ENCODE results near the gene CFAP100. TPM values are rescaled to one million over a fixed set of nuclear protein-coding genes. Genes with fewer than 3 reads are reported as not detected.

CFAP100 gene
- total RNA-seq, 1 experiment from 2014 or later = not detected

GRCh38 chr3:126422121-126422520 is 27.4 kb downstream of the CFAP100 start:
- H3K27me3 ChIP-seq = no peaks in the 10 kb centered on the region
- H3K4me3 ChIP-seq = no peak overlapping the region
- no peaks in the 10 kb centered on the region for H3K36me3 ChIP-seq
- no peak for DNase-seq
- H3K9me3 ChIP-seq = peaks cover 10% of the 10 kb centered on the region; the same call in 1 of the 2 replicates

- no peaks in the 10 kb centered on the region for H3K36me3 ChIP-seq
- DNase-seq = no peak
- H3K9me3 ChIP-seq = peaks cover 12% of the 10 kb centered on the region; the same call in 1 of the 2 replicates
- H3K27me3 ChIP-seq = no peaks in the 10 kb centered on the region
- H3K4me3 ChIP-seq = no peak overlapping the region
Observed at GRCh38 chr3:126422571-126423091, 27.9 kb downstream of the CFAP100 start.

GRCh38 chr3:126423191-126424038 is 28.7 kb downstream of the CFAP100 start:
- Histone ChIP-seq H3K9me3 (peaks cover 17% of the 10 kb centered on the region), H3K27me3 (no peaks in the 10 kb centered on the region), H3K36me3 (no peaks in the 10 kb centered on the region), H3K4me3 (no peak overlapping the region)
- no peak for DNase-seq

GRCh38 chr3:126424039-126424717 is 29.5 kb downstream of the CFAP100 start:
- Histone ChIP-seq H3K9me3 (peaks cover 17% of the 10 kb centered on the region), H3K4me3 (no peak overlapping the region), H3K36me3 (no peaks in the 10 kb centered on the region), H3K27me3 (no peaks in the 10 kb centered on the region)
- DNase-seq = no peak

DNA sequence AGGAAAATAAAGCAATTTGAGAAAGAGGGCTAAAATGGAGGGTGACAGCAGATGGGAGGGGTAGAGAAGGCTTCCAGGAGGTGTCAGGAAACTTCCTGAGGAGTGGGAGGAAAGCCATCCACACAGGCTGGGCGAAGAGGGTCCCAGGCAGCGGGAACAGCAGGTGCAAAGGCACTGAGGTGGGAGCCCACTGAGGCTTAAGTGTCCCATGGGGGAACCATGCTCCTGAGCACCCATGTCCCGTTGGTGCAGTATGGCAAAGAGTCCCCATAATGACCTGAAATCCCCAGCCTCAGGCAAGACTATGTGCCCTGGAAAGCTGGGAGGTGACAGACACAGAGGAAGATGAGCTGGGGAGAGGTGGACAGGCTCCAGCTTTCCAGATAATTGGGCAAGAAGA is 30.0 kb downstream of the CFAP100 start:
- DNase-seq = no peak
- peaks cover 17% of the 10 kb centered on the region for H3K9me3 ChIP-seq
- no peaks in the 10 kb centered on the region for H3K27me3 ChIP-seq
- no peaks in the 10 kb centered on the region for H3K36me3 ChIP-seq
- H3K4me3 ChIP-seq = no peak overlapping the region

DNA sequence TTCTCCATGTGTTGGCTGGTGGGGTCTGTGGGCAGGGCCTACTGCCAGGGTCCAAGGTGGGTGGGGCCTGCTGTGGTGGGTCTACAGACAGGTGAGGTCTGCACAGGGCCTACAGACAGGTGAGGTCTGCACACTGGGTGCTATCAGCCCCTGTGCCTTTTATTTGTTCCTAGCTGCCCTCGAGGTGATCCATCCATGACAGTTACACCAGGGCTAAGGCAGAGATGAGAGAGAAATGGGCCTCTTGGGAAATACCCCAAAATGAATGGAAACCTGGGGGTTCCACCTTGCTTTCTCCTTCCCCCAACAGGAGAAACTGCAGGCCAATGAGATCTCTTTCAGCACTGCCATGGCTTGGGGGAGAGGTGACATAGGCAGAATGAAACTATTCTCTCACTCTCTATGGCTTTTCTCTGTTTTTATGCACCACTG is 36.4 kb downstream of the CFAP100 start:
- no peak for DNase-seq
- Histone ChIP-seq H3K36me3 (peaks cover 3% of the 10 kb centered on the region; the same call in 1 of the 2 replicates), H3K4me3 (no peak overlapping the region), H3K27me3 (no peaks in the 10 kb centered on the region; the same call in 1 of the 2 replicates), H3K9me3 (peaks cover 11% of the 10 kb centered on the region)

DNA sequence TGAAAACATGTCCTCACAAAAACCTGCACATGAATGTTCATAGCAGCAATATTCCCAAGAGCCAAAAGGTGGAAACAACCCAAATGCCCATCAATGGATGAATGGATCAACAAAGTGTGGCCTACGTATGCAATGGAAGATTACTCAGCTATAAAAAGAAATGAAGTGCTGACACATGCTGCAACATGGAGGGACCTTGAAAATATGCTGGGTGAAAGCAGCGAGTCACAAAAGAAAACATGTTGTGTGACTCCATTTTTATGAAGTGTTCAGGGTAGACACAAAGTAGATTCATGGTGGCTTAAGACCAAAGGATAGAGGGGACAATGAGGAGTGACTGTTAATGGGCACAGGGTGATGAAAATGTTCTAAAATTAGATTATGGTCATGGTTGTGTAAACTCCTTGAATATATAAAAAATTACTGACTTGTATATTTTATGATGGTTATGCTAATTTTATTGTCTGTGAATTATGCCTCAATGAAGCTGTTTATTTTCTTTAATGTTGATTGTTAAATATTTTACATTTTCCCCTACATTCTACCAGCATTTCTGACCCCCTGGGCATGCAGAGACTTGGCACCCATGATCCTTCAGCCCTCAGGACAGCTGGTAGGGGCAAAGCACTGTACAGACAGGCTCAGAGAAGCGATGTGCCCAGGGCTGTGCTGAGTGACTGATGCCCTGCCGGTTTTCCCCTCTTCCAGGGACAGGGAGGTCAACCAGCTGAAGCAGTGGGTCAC is 37.8 kb downstream of the CFAP100 start:
- no peak for DNase-seq
- H3K27me3 ChIP-seq = no peaks in the 10 kb centered on the region; the same call in 1 of the 2 replicates
- no peak overlapping the region for H3K4me3 ChIP-seq
- peaks cover 6% of the 10 kb centered on the region; the same call in 1 of the 2 replicates for H3K36me3 ChIP-seq
- H3K9me3 ChIP-seq = peaks cover 6% of the 10 kb centered on the region; the same call in 1 of the 2 replicates

- Histone ChIP-seq H3K9me3 (peaks cover 2% of the 10 kb centered on the region; the same call in 1 of the 2 replicates), H3K27me3 (no peaks in the 10 kb centered on the region; the same call in 1 of the 2 replicates), H3K4me3 (no peak overlapping the region), H3K36me3 (peaks cover 6% of the 10 kb centered on the region; the same call in 1 of the 2 replicates)
- DNase-seq = no peak
Observed at GRCh38 chr3:126433105-126433430, 38.4 kb downstream of the CFAP100 start.

DNA sequence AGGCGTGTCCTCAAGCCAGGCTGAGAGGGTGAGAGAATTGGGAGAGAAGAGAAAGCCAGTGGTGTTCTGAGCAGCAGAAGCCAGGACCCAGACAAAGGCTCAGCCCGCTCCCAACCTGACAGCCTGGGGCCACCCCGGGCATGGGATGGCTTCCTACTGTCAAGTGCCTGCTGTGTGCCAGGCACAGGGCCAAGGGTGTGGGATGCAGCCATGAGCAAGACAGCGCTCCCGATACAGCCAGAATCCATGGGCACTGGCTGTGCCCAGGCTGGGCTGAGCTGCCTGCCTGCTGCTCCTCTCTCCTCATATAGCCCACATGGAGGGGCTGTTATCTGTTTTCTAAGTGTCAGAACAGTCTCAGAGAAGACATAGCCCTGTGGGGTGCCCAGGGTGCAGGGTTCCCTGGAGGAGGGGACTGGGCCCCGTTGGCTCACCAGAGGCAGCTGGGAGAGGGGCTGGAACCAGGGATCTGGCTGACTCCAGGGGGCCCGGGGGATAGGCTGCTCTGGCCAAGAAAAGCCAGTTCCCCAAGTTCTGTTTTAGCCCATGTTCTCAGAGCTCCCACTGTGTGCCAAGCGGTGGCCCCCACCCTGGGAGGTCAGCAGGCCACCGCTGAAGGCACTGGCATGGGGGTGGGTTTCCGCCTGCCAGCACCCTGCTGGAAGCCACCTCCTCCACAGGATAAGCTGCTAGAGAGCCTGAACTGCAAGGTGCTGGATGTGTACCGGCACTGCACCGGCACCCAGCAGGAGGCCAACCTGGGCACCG is 39.0 kb downstream of the CFAP100 start:
- DNase-seq = peak; percentile 27
- Histone ChIP-seq H3K27me3 (no peaks in the 10 kb centered on the region; the same call in 1 of the 2 replicates), H3K4me3 (no peak overlapping the region), H3K36me3 (peaks cover 6% of the 10 kb centered on the region), H3K9me3 (no peaks in the 10 kb centered on the region)

- Histone ChIP-seq H3K4me3 (no peak overlapping the region), H3K27me3 (no peaks in the 10 kb centered on the region; the same call in 1 of the 2 replicates), H3K36me3 (peaks cover 6% of the 10 kb centered on the region), H3K9me3 (no peaks in the 10 kb centered on the region)
- DNase-seq = no peak
Observed at GRCh38 chr3:126434264-126434590, 39.5 kb downstream of the CFAP100 start.

GRCh38 chr3:126434931-126435411 is 40.3 kb downstream of the CFAP100 start:
- no peak overlapping the region for H3K4me3 ChIP-seq
- H3K27me3 ChIP-seq = no peaks in the 10 kb centered on the region; the same call in 1 of the 2 replicates
- no peak for DNase-seq
- peaks cover 8% of the 10 kb centered on the region for H3K36me3 ChIP-seq
- H3K9me3 ChIP-seq = no peaks in the 10 kb centered on the region

- no peak for DNase-seq
- Histone ChIP-seq H3K9me3 (no peaks in the 10 kb centered on the region), H3K4me3 (no peak overlapping the region), H3K27me3 (no peaks in the 10 kb centered on the region; the same call in 1 of the 2 replicates), H3K36me3 (peaks cover 8% of the 10 kb centered on the region)
Observed at GRCh38 chr3:126435456-126436315, 41.0 kb downstream of the CFAP100 start.

- H3K4me3 ChIP-seq = no peak overlapping the region
- DNase-seq = no peak
- no peaks in the 10 kb centered on the region for H3K27me3 ChIP-seq
- peaks cover 12% of the 10 kb centered on the region for H3K36me3 ChIP-seq
- no peaks in the 10 kb centered on the region for H3K9me3 ChIP-seq
Observed at GRCh38 chr3:126436826-126437717, 42.4 kb downstream of the CFAP100 start.

DNA sequence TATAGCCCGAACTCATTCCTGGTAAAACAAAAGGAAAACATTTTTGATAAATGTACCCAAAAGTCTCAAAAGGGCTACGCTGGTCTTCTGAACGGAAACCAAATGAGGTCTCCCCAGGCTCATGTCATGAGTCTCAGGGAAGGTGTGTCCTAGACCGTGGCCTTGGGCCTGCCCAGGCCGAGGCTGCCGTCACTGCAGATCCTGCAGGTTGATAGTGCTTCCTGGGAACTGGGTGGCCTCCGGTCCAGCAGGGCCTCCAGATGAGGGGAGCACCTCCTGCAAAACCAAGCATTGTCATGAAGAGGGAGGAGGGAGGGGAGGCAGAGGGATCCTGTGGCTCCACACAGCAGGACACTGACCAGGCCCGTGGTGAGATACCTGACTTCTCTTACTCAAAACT is 43.5 kb downstream of the CFAP100 start:
- H3K36me3 ChIP-seq = peaks cover 10% of the 10 kb centered on the region
- H3K9me3 ChIP-seq = no peaks in the 10 kb centered on the region
- no peak for DNase-seq
- H3K4me3 ChIP-seq = no peak overlapping the region
- H3K27me3 ChIP-seq = no peaks in the 10 kb centered on the region

Measured in MG63 (cell line).